Measurements from ENCODE around the gene PRR16.

- no peak for TF ChIP-seq CTCF (IDR thresholded peaks at IDR 0.05; ENCODE audit: poor library complexity)
- no peak for TF ChIP-seq EZH2 (IDR thresholded peaks at IDR 0.05; ENCODE audit: borderline replicate concordance)
Observed at GRCh38 chr5:120706877-120707276, 242.8 kb downstream of the PRR16 start.
